WI38 (cell line): ENCODE data around the gene RPS6KB1.
"Not testable (repeated sequence)": the region's sequence is repeated elsewhere in the genome, so short reads cannot be mapped to it uniquely, and the experiment has no call there.

ENCODE experiments used
- H3K4me3 ChIP-seq: 2 replicates; pipeline ENCODE4 v1.5.1; 2011; ENCODE audit warnings: low read depth, mild to moderate bottlenecking, control low read depth, low read length
- TF ChIP-seq, protein P1 (sequence below): IDR thresholded peaks from 2 replicates; pipeline ENCODE4 v1.5.1; 2012; ENCODE audit warnings: low read depth, mild to moderate bottlenecking, control low read depth, low read length

RPS6KB1 gene

DNA sequence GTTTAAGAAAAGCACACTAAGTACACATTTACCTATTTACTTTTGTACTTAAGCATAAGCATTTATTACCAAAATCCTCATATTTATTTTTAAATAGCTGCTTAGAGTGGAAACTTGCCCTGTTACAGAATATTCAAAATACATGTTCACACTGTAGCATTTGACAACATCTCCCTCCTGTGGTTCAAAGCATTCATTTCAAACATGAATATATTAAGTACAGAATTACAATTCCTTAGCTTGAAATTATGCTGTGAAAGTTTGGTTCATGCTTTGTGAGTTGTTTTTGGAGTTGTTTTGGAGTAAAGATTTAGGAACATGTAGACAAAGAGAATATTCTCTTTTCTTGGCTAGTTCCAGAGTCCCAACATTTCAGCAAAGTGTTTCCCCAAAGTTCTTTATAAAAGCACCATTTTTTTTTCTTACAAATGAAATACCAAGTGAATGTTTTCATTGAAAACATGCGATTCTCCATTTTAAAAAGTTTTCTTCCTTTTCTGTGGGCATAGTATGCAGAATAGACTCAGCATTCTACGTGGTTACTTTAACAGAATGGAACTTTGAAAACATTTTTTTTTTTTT lies 33.4 kb upstream of the RPS6KB1 start:
- no peak overlapping the region for H3K4me3 ChIP-seq

DNA sequence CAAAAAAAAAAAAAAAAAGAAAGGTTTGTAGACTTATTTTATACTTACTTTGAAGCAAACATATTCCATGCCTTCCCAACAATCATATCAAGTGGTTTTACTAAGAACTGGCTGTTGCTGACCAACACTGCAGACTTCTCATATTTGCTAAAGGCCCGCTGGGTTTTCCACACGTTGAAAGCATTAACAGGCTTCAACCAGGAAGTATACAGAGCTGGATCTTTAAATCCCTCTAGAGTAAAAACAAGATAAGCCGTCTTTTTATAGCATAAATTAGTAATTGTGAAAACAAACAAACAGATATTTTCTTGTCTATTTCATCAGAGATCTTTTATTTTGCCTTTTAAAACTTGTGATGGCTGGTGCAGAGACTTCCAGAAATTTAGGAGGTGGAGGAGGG lies 29.3 kb upstream of the RPS6KB1 start:
- no peak overlapping the region for H3K4me3 ChIP-seq
- TF ChIP-seq, protein P1, sequence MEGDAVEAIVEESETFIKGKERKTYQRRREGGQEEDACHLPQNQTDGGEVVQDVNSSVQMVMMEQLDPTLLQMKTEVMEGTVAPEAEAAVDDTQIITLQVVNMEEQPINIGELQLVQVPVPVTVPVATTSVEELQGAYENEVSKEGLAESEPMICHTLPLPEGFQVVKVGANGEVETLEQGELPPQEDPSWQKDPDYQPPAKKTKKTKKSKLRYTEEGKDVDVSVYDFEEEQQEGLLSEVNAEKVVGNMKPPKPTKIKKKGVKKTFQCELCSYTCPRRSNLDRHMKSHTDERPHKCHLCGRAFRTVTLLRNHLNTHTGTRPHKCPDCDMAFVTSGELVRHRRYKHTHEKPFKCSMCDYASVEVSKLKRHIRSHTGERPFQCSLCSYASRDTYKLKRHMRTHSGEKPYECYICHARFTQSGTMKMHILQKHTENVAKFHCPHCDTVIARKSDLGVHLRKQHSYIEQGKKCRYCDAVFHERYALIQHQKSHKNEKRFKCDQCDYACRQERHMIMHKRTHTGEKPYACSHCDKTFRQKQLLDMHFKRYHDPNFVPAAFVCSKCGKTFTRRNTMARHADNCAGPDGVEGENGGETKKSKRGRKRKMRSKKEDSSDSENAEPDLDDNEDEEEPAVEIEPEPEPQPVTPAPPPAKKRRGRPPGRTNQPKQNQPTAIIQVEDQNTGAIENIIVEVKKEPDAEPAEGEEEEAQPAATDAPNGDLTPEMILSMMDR = no peak

More for the DNA sequence above, 33.4 kb upstream of the RPS6KB1 start:
- TF ChIP-seq, protein P1 = peak; percentile 24; the same call in 1 of the 2 replicates

DNA sequence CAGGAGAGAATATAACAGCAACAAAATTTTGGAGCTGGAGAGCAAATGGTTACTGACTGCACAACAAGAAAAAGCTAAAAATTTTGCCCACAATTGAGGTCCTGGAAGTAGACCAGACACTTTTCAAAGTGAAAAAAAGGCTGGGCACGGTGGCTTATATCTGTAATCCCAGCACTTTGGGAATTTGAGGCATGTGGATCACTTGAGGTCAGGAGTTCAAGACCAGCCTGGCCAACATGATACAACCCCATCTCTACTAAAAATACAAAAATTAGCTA lies 23.0 kb upstream of the RPS6KB1 start:
- TF ChIP-seq, protein P1 = no peak

DNA sequence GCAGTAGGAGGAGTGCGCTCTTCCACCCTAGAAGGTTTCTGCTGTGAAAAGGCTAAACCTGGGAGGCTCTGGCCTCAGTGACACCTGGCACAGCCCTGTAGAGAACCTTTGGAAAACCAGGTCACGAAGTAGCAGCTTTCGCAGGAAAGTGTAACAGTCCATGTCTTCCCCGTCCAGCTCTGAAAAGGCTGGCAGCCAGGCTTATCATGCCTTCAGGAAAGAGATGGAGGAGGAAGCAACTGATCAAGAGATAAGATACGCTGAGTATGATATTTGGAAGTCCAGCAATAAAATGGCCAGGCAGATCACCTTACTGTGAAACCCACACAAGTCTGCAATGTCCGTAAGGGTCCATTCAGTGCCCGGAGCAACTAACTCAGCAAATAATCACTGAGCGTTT lies 22.4 kb upstream of the RPS6KB1 start:
- no peak overlapping the region for H3K4me3 ChIP-seq
- TF ChIP-seq, protein P1 = no peak

More for the DNA sequence above, 23.0 kb upstream of the RPS6KB1 start:
- H3K4me3 ChIP-seq = no peak overlapping the region

DNA sequence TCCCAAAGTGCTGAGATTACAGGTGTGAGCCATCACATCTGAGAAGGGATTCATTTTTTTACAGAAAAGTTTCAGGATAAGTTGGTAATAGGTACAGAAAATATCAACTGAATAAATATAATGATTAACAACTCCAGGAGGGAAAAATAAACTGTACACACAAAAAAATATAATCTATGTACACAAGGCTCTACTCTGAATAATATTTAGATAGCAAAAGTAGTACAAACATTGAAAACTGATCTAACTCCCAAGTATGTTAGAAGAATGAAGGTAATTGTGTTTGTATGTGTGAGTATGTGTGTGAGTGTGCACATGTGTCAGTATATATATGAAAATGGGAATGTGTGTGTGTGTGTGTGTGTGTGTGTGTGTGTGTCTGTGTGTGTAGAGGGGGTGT lies 20.6 kb upstream of the RPS6KB1 start:
- no peak overlapping the region for H3K4me3 ChIP-seq
- TF ChIP-seq, protein P1 = no peak

DNA sequence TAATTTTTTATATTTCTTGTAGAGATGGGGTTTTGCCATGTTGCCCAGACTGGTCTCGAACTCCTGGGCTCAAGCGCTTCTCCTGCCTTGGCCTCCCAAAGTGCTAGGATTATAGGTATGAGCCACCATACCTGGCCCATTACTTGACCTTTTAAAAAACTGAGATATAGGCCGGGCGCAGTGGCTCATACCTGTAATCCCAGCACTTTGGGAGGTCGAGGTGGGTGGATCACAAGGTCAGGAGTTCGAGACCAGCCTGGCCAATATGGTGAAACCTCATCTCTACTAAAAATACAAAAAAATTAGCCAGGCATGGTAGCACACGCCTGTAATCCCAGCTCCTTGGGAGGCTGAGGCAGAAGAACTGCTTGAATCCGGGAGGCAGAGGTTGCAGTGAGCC lies 19.5 kb upstream of the RPS6KB1 start:
- H3K4me3 ChIP-seq = not testable (repeated sequence)

DNA sequence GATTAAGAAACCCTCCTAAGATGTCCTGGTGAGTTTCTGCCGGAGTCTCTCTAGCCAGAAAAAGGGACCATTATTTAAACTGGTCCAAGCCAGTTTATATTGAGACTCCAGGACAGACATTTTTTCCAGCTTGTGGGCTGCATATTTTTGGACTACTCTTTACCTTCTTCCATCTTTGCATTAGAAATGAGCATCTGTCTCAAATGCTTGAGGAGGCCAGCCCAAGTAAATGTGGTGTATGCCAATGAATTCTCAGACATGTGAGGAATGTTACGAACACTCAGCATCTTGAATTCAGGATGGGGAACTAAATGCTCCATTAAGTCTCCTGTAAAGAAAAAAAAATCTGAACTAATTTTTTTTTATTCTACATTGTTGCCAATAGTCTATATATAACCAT lies 18.5 kb upstream of the RPS6KB1 start:
- no peak overlapping the region for H3K4me3 ChIP-seq
- TF ChIP-seq, protein P1 = no peak

DNA sequence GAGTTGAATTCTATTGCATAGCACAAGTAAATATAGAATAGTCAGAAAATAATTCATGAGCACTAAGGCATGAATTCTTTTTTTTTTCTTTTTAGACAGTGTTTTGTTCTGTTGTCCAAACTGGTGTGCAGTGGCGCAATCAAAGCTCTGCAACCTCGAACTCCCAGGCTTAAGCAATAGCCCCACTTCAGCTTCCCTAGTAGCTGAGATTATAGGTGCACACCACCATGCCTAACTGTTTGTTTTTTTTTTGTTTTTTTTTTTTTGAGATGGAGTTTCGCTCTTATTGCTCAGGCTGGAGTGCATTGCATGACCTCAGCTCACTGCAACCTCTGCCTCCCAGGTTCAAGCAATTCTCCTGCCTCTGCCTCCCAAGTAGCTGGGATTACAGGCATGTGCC lies 16.8 kb upstream of the RPS6KB1 start:
- no peak overlapping the region for H3K4me3 ChIP-seq
- TF ChIP-seq, protein P1 = no peak
